NB4 (cell line): ENCODE results near the gene WIPF3.

Source experiments
- CTCF ChIP-seq: IDR thresholded peaks from one replicate; pipeline ENCODE4 v1.5.1; 2012; ENCODE audit warnings: low read depth, low read length
- MAX ChIP-seq: IDR thresholded peaks from 2 replicates; pipeline ENCODE4 v1.6.1; 2011; ENCODE audit warnings: low read depth, low read length
- POLR2A ChIP-seq: IDR thresholded peaks from 2 replicates; pipeline ENCODE4 v1.6.1; 2011; ENCODE audit warnings: mild to moderate bottlenecking; ENCODE audit not compliant: insufficient read length; ENCODE audit errors: extremely low read depth

- TF ChIP-seq MAX = no peak
- no peak for TF ChIP-seq CTCF
- no peak for TF ChIP-seq POLR2A
Observed at GRCh38 chr7:29888006-29888405, 81.7 kb downstream of the WIPF3 start.
